ENCODE measurements around the gene NAALADL2. TPM values are rescaled to one million over a fixed set of nuclear protein-coding genes. Genes with fewer than 3 reads are reported as not detected.

Gene NAALADL2
- total and polyA plus RNA-seq, 2 of the 8 experiments (the other 6 are each of a cell fraction or from before 2014, with no cell fraction given) = 0.12 to 0.22 TPM

DNA sequence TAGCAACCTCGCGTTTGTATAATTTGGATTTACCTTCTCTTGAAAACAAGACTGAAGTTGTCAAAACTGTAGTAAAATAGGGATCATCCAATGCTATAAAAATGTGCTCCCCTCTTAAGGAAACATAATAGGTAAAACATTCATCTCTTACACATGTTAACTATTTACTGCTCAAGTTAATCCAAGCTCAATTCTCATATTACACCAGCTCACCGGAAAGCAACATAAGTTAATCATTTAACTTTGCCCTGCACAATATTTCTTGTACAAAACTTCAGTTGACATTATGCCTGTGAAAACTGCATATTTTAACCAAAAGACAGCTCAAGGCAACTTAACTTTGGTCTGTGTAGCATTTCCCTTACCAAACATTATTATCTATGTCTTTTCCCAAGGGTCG lies 634.2 kb downstream of the NAALADL2 start:
- Histone ChIP-seq H3K79me1 (ENCODE audit: low read depth, low read length) (no peaks in the 10 kb centered on the region), H3K14ac (ENCODE audit: insufficient read length) (no peak overlapping the region), H3K23ac (ENCODE audit: insufficient read length) (no peak overlapping the region), H3K36me3 (ENCODE audit: control insufficient read depth in 2 of 4, insufficient read depth in 4 of 4, low read length in 3 of 4) (no peaks in the 10 kb centered on the region; a peak in 1 of 8 replicates), H4K5ac (ENCODE audit: insufficient read length, low read depth, low read length) (no peak overlapping the region), H3K56ac (replicated peaks; ENCODE audit: insufficient read length, low read depth, low read length) (no peak overlapping the region), H3K9ac (replicated peaks in 1 of 4; ENCODE audit: extremely low read depth in 1 of 4, low read depth in 3 of 4, low read length in 3 of 4) (no peak overlapping the region), H3K23me2 (ENCODE audit: low read depth, low read length) (no peaks in the 10 kb centered on the region), H3K4me3 (ENCODE audit: extremely low read depth in 1 of 4, insufficient read depth in 2 of 4, low read depth in 3 of 4, low read length in 4 of 4) (no peak overlapping the region), H2BK120ac (replicated peaks; ENCODE audit: low read depth, low read length) (no peak overlapping the region), H3K4me1 (replicated peaks in 1 of 4; ENCODE audit: control insufficient read depth in 3 of 4, insufficient read depth in 4 of 4, low read length in 3 of 4) (no peaks in the 10 kb centered on the region), H4K20me1 (replicated peaks in 1 of 2; ENCODE audit: control insufficient read depth in 1 of 2, insufficient read depth in 2 of 2, low read length in 2 of 2) (no peaks in the 10 kb centered on the region), H2BK5ac (ENCODE audit: low read depth, low read length) (no peak overlapping the region), H3K79me2 (ENCODE audit: control insufficient read depth in 1 of 2, insufficient read depth in 2 of 2, low read length in 2 of 2) (no peaks in the 10 kb centered on the region), H2BK20ac (ENCODE audit: low read length) (no peak overlapping the region), H3K4me2 (ENCODE audit: insufficient read depth in 1 of 2, low read depth in 2 of 2, low read length in 2 of 2) (no peak overlapping the region), H2BK15ac (ENCODE audit: low read length) (no peak overlapping the region), H4K8ac (ENCODE audit: extremely low read depth, insufficient read depth, low read length) (no peak overlapping the region), H3K18ac (ENCODE audit: extremely low read depth, low read length) (no peak overlapping the region), H3K9me3 (ENCODE audit: insufficient read depth in 2 of 2, low read depth in 1 of 2, low read length in 1 of 2) (no peaks in the 10 kb centered on the region), H3K27ac (ENCODE audit: low read depth, low read length) (no peak overlapping the region), H2BK12ac (ENCODE audit: low read depth, low read length) (no peak overlapping the region), H2AK5ac (ENCODE audit: low read depth, low read length) (no peak overlapping the region), H2AFZ (ENCODE audit: low read length) (no peak overlapping the region), H3K4ac (replicated peaks; ENCODE audit: insufficient read length, low read depth, low read length) (no peak overlapping the region), H3K27me3 (replicated peaks in 1 of 4; ENCODE audit: control insufficient read depth in 3 of 4, extremely low read depth in 1 of 4, insufficient read depth in 3 of 4, low read length in 3 of 4) (no peaks in the 10 kb centered on the region), H4K91ac (replicated peaks; ENCODE audit: insufficient read length, low read length) (no peak overlapping the region)
- TF ChIP-seq SUZ12 (IDR thresholded peaks at IDR 0.05; ENCODE audit: low read length) (no peak), NRF1 (IDR thresholded peaks at IDR 0.05; ENCODE audit: low read depth, low read length) (no peak), CEBPB (IDR thresholded peaks at IDR 0.05; ENCODE audit: low read depth, low read length) (no peak), GABPA (IDR thresholded peaks at IDR 0.05; ENCODE audit: borderline replicate concordance, insufficient read depth, low read length) (no peak), JUN (IDR thresholded peaks at IDR 0.05; ENCODE audit: low read depth, low read length) (no peak), ZNF274 (IDR thresholded peaks at IDR 0.05; ENCODE audit: borderline replicate concordance, extremely low read depth, low read length) (no peak), RAD21 (IDR thresholded peaks at IDR 0.05 in 1 of 2, conservative IDR thresholded peaks at IDR 0.05 in 1 of 2; ENCODE audit: low read depth in 2 of 2, low read length in 2 of 2) (no peak), POLR2A (IDR thresholded peaks at IDR 0.05; ENCODE audit: control extremely low read depth in 1 of 2, low read depth in 2 of 2, low read length in 2 of 2) (no peak)
- DNase-seq (ENCODE audit: low read depth in 1 of 2, low spot score in 2 of 2) (no peak), FAIRE-seq (no peak)
- ChIA-PET CTCF (ENCODE audit: partially characterized antibody) (no interaction called here), POLR2A (ENCODE audit: partially characterized antibody) (no interaction called here)
- 96% methylated on average over 4 of the region's 4 CpGs; no CpG with 5 or more reads in 1 of the 2 experiments for WGBS, 2 experiments (ENCODE audit: extremely low coverage in 1 of 2, insufficient coverage in 1 of 2, insufficient read length in 1 of 2, insufficient replicate concordance in 2 of 2, low coverage in 1 of 2, low lambda C conversion rate in 2 of 2, missing lambda C conversion rate in 1 of 2)
